Small intestine (tissue), 7 donors: ENCODE results near the gene PLET1. TPM values are rescaled to one million over a fixed set of nuclear protein-coding genes. Genes with fewer than 3 reads are reported as not detected.

Source experiments
- DNase-seq, 2 donors: peaks; one replicate each; pipeline versions ENCODE4 v3.0.0 to v3.0.0-alpha.2; 2013
- FAIRE-seq: peaks from 2 replicates; lab custom pipeline; 2012; peaks lifted over from hg19 to GRCh38; lab: Jason Lieb, UNC
- H3K27ac ChIP-seq, 3 donors: one replicate each; pipeline ENCODE4 v1.5.1; 2013; ENCODE audit warnings: low read length in 2 of 3, mild to moderate bottlenecking in 2 of 3, control low read depth in 1 of 3, inconsistent platforms in 1 of 3, low read depth in 1 of 3, moderate library complexity in 1 of 3
- H3K27me3 ChIP-seq, 3 donors: one replicate each; pipeline ENCODE4 v1.6.1; 2013; ENCODE audit warnings: low read length in 3 of 3, inconsistent platforms in 1 of 3; ENCODE audit not compliant: control insufficient read depth in 3 of 3, insufficient read depth in 3 of 3
- H3K36me3 ChIP-seq, 3 donors: one replicate each; pipeline ENCODE4 v1.6.1; 2013; ENCODE audit warnings: low read length in 3 of 3, inconsistent platforms in 1 of 3, low read depth in 1 of 3, mild to moderate bottlenecking in 1 of 3, moderate library complexity in 1 of 3; ENCODE audit not compliant: control insufficient read depth in 3 of 3, insufficient read depth in 2 of 3
- H3K4me1 ChIP-seq, 3 donors: one replicate each; pipeline ENCODE4 v1.6.1; 2013; ENCODE audit warnings: low read length in 2 of 3, inconsistent platforms in 1 of 3, low read depth in 1 of 3, mild to moderate bottlenecking in 1 of 3, moderate library complexity in 1 of 3; ENCODE audit not compliant: control insufficient read depth in 3 of 3, insufficient read depth in 2 of 3
- H3K4me3 ChIP-seq, 3 donors: one replicate each; pipeline ENCODE4 v1.5.1; 2013; ENCODE audit warnings: low read length in 3 of 3, control low read depth in 1 of 3, inconsistent platforms in 1 of 3, low read depth in 1 of 3, mild to moderate bottlenecking in 1 of 3, moderate library complexity in 1 of 3
- H3K9me3 ChIP-seq, 2 donors: one replicate each; pipeline ENCODE4 v1.6.1; 2013; ENCODE audit warnings: low read depth in 1 of 2, low read length in 1 of 2; ENCODE audit not compliant: control insufficient read depth in 2 of 2, insufficient read depth in 1 of 2
- WGBS, 3 donors: extraction: QIAGEN DNeasy Blood & Tissue Kit; methylation state at CpG; one replicate each; pipeline ENCODE4 v1.1.7; 2013; 5-methylcytosine and 5-hydroxymethylcytosine counted together
- polyA plus RNA-seq, 4 donors: library from polyadenylated mRNA; stranded (reverse) in 3 of 4; unstranded in 1 of 4; fragments of 200-250 nt in 3 of 4; fragments of 120-200 nt in 1 of 4; gene quantifications; one replicate each; pipeline versions ENCODE4 v1.2.1 to v1.2.3, GENCODE V29; 2013
- donor health status: healthy with polysubstance abuse.
- donor health status: control.
- donor health status: control.
- donor health status: Bipolar disorder and iron deficiency.
- donor health status: healthy.

Gene PLET1
- polyA plus RNA-seq, 4 donors = 0.06 TPM; not detected in 3

DNA sequence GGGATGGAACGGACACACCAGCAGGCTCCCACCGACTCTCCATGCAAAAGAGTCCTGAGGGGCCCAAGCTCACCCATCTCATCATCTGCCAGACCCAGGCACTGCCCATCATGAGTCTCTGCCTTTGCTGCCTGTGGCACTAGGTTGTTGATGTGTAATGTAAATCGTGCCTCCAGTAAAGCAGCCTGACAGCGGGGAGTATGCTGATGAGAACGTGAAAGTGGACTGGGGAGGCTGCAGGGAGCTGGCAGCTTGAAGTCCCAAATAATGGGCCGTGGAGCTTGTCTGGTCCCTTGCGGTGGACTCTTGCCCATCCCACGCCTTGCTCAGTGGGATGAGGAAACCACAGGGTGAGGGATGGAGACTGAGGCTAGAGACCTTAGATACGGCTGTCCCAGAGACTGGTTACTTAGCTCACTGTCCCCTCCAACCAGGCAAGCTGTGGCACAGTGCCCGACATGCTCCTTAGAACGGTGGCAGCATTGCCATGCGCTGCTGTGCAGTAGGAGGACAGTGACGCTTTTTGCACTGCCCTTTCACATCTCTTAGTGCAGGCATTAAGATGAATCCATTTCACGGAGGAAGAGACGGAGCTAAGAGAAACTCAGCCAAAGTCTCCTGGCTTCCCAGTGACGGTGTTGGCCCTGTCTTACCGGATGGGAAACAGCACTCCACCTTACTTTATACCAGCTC, 39.6 kb upstream of the PLET1 start:
- H3K36me3 ChIP-seq = peaks cover 0 to 8% (median 0%) of the 10 kb centered on the region in 3 donors
- no peak for FAIRE-seq
- H3K9me3 ChIP-seq = no peaks in the 10 kb centered on the region
- DNase-seq = no peak
- 80 to 86% (median 83%) methylated on average over 17 of the region's 17 CpGs for WGBS, 3 donors
- no peaks in the 10 kb centered on the region for H3K27me3 ChIP-seq
- H3K4me3 ChIP-seq = no peak overlapping the region
- H3K27ac ChIP-seq = no peak overlapping the region
- peaks cover 0 to 4% (median 0%) of the 10 kb centered on the region in 3 donors for H3K4me1 ChIP-seq

DNA sequence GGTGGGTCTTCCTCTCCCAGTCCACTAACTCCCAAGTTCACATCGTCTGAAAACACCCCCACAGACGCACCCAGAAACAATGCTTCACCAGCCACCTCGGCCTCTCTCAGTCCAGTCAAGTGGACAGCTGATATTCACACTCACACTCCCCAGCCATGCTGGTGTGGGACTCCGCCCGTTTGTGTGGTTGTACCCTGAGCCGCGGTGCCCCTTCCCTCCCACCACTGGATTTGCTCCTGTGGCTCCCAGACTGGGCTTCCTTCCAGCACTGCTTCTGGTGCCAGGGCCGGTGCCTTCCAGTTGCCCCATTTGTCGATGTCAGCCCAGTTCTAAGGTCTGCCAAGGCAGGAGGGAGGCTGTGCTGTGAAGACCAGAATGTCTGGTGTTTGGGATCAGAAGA, 37.9 kb upstream of the PLET1 start:
- Histone ChIP-seq H3K4me3 (no peak overlapping the region), H3K9me3 (peaks cover 0 to 5% of the 10 kb centered on the region in 2 donors), H3K4me1 (peaks cover 0 to 4% (median 1%) of the 10 kb centered on the region in 3 donors), H3K27ac (no peak overlapping the region), H3K36me3 (peaks cover 0 to 8% (median 0%) of the 10 kb centered on the region in 3 donors), H3K27me3 (no peaks in the 10 kb centered on the region)
- WGBS, 3 donors = 55 to 75% (median 56%) methylated on average over 9 of the region's 9 CpGs
- FAIRE-seq (no peak), DNase-seq (no peak)

DNA sequence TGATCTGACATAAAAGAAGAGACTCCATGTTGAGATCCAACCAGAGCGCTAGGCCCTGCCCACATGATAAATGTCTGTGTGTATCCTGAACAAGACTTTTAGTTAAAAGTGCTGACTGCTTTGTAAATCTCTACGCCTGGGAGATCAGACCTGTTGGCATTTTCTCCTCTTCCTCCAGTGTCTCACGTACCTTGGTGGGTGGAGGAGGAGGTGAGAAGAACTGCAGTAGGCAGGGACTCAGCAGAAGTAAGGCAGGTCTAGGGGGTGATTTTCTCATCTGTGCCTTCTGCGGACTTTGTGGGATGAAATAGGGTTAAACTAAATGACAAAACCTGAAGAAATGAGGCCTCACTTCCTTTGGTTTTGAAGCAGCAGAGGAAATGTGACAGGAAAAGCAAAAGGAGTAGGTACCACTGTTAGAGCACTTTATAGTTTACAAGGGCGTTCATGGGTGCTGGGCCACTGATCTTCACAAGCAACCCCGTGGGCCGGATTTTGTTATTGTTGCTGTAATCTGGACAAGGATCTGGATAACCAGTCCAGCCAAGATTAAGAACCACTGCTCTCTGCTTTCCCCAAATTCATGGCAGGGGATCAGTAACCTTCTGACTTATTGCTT, 36.7 kb upstream of the PLET1 start:
- no peaks in the 10 kb centered on the region for H3K27me3 ChIP-seq
- 70 to 85% (median 74%) methylated on average over 7 of the region's 7 CpGs for WGBS, 3 donors
- no peak overlapping the region for H3K27ac ChIP-seq
- no peak for FAIRE-seq
- peaks cover 0 to 2% (median 1%) of the 10 kb centered on the region in 3 donors for H3K4me1 ChIP-seq
- peaks cover 0 to 5% of the 10 kb centered on the region in 2 donors for H3K9me3 ChIP-seq
- H3K4me3 ChIP-seq = no peak overlapping the region
- no peak for DNase-seq
- H3K36me3 ChIP-seq = peaks cover 0 to 8% (median 0%) of the 10 kb centered on the region in 3 donors

DNA sequence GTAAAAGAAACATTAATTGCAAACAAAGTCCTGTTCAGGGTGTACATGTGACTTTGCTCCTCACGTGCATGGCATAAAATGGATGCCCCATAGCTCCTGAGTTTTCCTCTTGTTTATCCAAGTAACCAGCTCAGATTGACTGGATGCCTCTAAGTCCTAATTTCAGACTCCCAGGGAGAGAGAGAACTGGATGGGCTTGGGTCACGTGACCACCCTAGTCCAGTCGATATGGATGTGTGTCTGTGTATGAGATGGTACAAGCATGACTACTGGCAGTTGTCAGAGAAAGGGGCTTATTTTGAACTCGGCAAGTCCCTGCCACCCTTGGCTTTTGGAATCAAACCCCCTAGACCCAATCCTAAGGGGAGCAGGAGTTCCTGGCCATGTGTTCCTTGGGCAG, 35.4 kb upstream of the PLET1 start:
- Histone ChIP-seq H3K36me3 (peaks cover 0 to 8% (median 0%) of the 10 kb centered on the region in 3 donors), H3K27ac (no peak overlapping the region), H3K27me3 (no peaks in the 10 kb centered on the region), H3K4me3 (no peak overlapping the region), H3K4me1 (peaks cover 0 to 2% (median 0%) of the 10 kb centered on the region in 3 donors), H3K9me3 (peaks cover 0 to 5% of the 10 kb centered on the region in 2 donors)
- 87 to 91% (median 90%) methylated on average over 4 of the region's 4 CpGs for WGBS, 3 donors
- DNase-seq = no peak
- no peak for FAIRE-seq

DNA sequence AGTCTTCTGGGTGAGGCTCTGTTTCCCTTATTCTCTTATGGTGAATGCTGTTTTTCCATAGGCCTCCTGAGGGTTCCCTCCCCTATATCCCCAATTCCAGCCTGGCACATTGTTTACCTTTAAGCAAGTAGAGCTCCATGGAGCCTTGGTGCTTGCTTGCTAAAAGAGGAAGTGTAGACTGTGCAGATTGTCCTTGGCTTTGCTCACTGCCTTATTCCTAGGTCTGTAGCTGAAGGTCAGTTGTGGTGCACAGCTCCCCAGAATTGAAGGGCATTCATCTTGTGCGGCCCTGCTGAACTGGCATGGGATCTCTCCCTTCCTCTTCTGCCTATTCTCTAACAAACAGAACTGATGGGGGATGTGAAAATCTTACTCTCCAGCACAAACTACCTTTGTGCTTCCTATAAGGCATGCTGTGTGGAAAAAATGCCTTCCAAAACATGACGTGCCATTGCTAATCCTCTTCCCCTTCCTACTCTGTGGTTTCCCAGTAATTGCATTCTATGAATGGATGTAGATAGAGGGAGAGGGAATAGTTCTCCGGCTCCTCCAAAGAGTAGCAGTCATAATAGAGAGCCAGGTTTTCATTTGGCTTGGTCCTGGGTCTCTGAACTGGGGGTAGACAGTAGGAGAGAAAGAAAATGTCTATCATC, 34.2 kb upstream of the PLET1 start:
- H3K9me3 ChIP-seq = peaks cover 0 to 5% of the 10 kb centered on the region in 2 donors
- no peaks in the 10 kb centered on the region for H3K27me3 ChIP-seq
- H3K4me3 ChIP-seq = no peak overlapping the region
- H3K4me1 ChIP-seq = peaks cover 0 to 2% (median 1%) of the 10 kb centered on the region in 3 donors
- no peak overlapping the region for H3K27ac ChIP-seq
- 77 to 92% (median 84%) methylated on average over 3 of the region's 3 CpGs for WGBS, 3 donors
- FAIRE-seq (no peak), DNase-seq (no peak)
- peaks cover 0 to 8% (median 0%) of the 10 kb centered on the region in 3 donors for H3K36me3 ChIP-seq

DNA sequence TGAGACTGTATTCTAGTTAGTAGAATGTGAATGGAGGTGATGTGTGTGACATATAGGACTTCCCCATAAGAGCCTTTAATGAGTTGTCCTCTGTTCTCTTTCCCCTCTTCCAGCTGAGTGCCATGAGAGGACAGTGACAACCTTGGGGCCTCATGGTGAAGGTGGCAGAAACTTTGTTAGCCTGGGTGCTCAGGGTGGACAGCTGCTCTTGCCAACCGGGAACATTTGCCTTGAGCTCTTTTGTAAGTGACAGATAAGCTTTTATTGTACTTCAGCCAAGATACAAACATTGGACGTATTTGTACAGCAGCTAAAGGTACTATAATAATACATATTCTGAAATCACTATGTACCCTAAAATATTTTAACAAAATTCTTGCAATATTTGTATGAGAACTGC, 33.0 kb upstream of the PLET1 start:
- no peak for DNase-seq
- Histone ChIP-seq H3K36me3 (peaks cover 0 to 8% (median 0%) of the 10 kb centered on the region in 3 donors), H3K9me3 (peaks cover 0 to 5% of the 10 kb centered on the region in 2 donors), H3K4me1 (peaks cover 0 to 5% (median 2%) of the 10 kb centered on the region in 3 donors), H3K27ac (no peak overlapping the region), H3K27me3 (no peaks in the 10 kb centered on the region), H3K4me3 (no peak overlapping the region)
- no peak for FAIRE-seq
- 17 to 47% (median 31%) methylated on average over 2 of the region's 2 CpGs for WGBS, 3 donors

DNA sequence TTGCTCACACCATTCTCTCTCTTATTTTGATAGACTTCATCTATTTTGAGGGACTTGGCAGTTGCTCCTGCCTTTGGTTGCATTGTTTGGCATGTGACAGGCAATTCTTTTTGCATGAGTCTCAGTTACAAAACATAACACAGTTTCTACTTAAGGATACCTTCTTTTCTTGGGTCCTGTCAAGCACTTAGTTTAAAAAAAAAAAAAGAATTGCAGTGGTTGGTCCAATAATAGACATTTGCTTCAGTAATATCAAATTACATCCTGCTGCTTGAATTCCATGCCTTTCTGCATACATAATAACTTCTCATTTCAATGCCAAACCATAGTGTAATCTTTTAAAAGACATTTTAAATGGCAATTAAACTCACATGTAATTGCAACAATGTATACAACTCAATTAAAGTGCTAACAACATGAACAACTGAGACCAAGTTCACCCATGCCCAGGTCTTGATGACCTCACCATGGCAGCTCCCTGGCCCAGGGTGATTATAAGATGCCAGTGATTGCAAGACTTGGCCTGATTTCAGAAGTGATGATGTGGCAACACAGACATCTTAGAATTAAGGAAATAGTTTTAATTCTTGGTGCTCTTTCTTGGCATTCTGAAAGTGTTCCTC, 32.2 kb upstream of the PLET1 start:
- Histone ChIP-seq H3K36me3 (peaks cover 0 to 3% (median 0%) of the 10 kb centered on the region in 3 donors), H3K9me3 (peaks cover 0 to 5% of the 10 kb centered on the region in 2 donors), H3K27me3 (no peaks in the 10 kb centered on the region), H3K4me3 (no peak overlapping the region), H3K4me1 (peaks cover 0 to 5% (median 2%) of the 10 kb centered on the region in 3 donors), H3K27ac (no peak overlapping the region)
- peak in 1 of 2 donors; percentile 27 for DNase-seq
- FAIRE-seq = no peak

DNA sequence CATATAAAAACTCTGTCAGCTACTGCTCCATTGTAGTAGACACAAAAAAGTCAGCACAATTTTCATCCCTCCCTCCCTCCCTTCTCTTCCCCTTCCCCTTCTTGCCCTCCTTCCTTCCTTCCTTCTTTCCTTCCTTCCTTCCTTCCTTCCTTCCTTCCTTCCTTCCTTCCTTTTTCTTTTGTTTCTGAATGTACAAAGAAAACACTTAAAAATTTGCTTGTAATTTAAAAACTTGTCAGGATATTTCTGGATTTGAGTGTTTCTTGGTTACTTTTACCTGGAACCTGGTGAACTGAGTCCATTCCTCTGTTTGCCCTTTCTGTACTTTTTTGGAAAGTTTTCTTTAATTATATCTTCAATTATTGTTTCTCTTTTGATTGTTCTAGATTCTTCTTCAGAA, 31.5 kb upstream of the PLET1 start:
- FAIRE-seq = no peak
- DNase-seq = no peak
- Histone ChIP-seq H3K4me1 (peaks cover 0 to 5% (median 2%) of the 10 kb centered on the region in 3 donors), H3K9me3 (peaks cover 0 to 5% of the 10 kb centered on the region in 2 donors), H3K4me3 (no peak overlapping the region), H3K27me3 (no peaks in the 10 kb centered on the region), H3K27ac (no peak overlapping the region), H3K36me3 (peaks cover 0 to 2% (median 0%) of the 10 kb centered on the region in 3 donors)
